SK-N-MC (cell line): ENCODE results near the gene ANKRD30B.
"Not testable (repeated sequence)": the region's sequence is repeated elsewhere in the genome, so short reads cannot be mapped to it uniquely, and the experiment has no call there.

Experiments used
- DNase-seq: peaks from one replicate; pipeline ENCODE4 v3.0.0-alpha.2; 2011; ENCODE audit warnings: low read depth, low spot score
- H3K27ac ChIP-seq: fragments of 200-600 bp; sonication (generic); 2 replicates; pipeline ENCODE4 v1.5.1; 2016; ENCODE audit warnings: mixed run types
- H3K36me3 ChIP-seq: fragments of 200-600 bp; sonication (generic); 2 replicates; pipeline ENCODE4 v1.6.1; 2017; ENCODE audit warnings: antibody characterized with exemption, low read length, mixed read lengths; ENCODE audit not compliant: insufficient read depth
- H3K4me3 ChIP-seq: fragments of 200-600 bp; sonication (generic); 2 replicates; pipeline ENCODE4 v1.5.1; 2016
- H3K9ac ChIP-seq: fragments of 200-600 bp; sonication (generic); 2 replicates; pipeline ENCODE4 v1.8.0; 2017; ENCODE audit warnings: mixed run types, mixed read lengths; ENCODE audit not compliant: insufficient read length
- H3K9me3 ChIP-seq: fragments of 200-600 bp; sonication (generic); 2 replicates; pipeline ENCODE4 v1.6.1; 2017; ENCODE audit warnings: low read depth, mild to moderate bottlenecking, antibody characterized with exemption, low read length, moderate library complexity, mixed read lengths
- EZH2 ChIP-seq: fragments of 200-600 bp; sonication (generic); IDR thresholded peaks from one replicate; pipeline ENCODE4 v1.6.1; 2017; ENCODE audit warnings: antibody characterized with exemption
- FOXP2 ChIP-seq: optimal IDR thresholded peaks from 2 replicates; pipeline ENCODE3; 2011; ENCODE audit warnings: mild to moderate bottlenecking, moderate library complexity; ENCODE audit not compliant: insufficient read depth; ENCODE audit errors: extremely low read length, control extremely low read depth
- POLR2AphosphoS5 ChIP-seq: IDR thresholded peaks from 2 replicates; pipeline ENCODE4 v1.6.1; 2012; ENCODE audit warnings: mild to moderate bottlenecking, low read depth, low read length, borderline replicate concordance

The ANKRD30B gene

GRCh38 chr18:14768241-14768640, 20.3 kb downstream of the ANKRD30B start:
- no peak for DNase-seq
- Histone ChIP-seq H3K36me3 (no peaks in the 10 kb centered on the region), H3K9ac (no peak overlapping the region), H3K4me3 (no peak overlapping the region), H3K27ac (no peak overlapping the region), H3K9me3 (no peaks in the 10 kb centered on the region)
- TF ChIP-seq POLR2AphosphoS5: no peak
- TF ChIP-seq FOXP2: no peak
- TF ChIP-seq EZH2: no peak

GRCh38 chr18:14769381-14769780, 21.4 kb downstream of the ANKRD30B start:
- no peaks in the 10 kb centered on the region for H3K36me3 ChIP-seq
- no peak overlapping the region for H3K9ac ChIP-seq
- H3K27ac ChIP-seq: no peak overlapping the region
- no peak overlapping the region for H3K4me3 ChIP-seq
- no peak for TF ChIP-seq POLR2AphosphoS5
- no peak for TF ChIP-seq EZH2
- no peak for TF ChIP-seq FOXP2
- no peak for DNase-seq
- H3K9me3 ChIP-seq: no peaks in the 10 kb centered on the region

- TF ChIP-seq EZH2 (no peak), FOXP2 (no peak), POLR2AphosphoS5 (no peak)
- Histone ChIP-seq H3K9ac (no peak overlapping the region), H3K9me3 (no peaks in the 10 kb centered on the region), H3K36me3 (no peaks in the 10 kb centered on the region), H3K4me3 (no peak overlapping the region), H3K27ac (no peak overlapping the region)
- DNase-seq: no peak
These were observed 28.8 kb downstream of the ANKRD30B start for GRCh38 chr18:14776801-14777200.

- TF ChIP-seq POLR2AphosphoS5 (no peak), EZH2 (no peak), FOXP2 (no peak)
- DNase-seq: no peak
- H3K9ac ChIP-seq: no peak overlapping the region
- H3K36me3 ChIP-seq: no peaks in the 10 kb centered on the region
- no peak overlapping the region for H3K27ac ChIP-seq
- no peaks in the 10 kb centered on the region for H3K9me3 ChIP-seq
- H3K4me3 ChIP-seq: no peak overlapping the region
These were observed 33.7 kb downstream of the ANKRD30B start for GRCh38 chr18:14781671-14782070.

- no peak overlapping the region for H3K9ac ChIP-seq
- TF ChIP-seq FOXP2 (no peak), POLR2AphosphoS5 (no peak), EZH2 (no peak)
- no peak for DNase-seq
- H3K27ac ChIP-seq: no peak overlapping the region
- H3K36me3 ChIP-seq: no peaks in the 10 kb centered on the region
- no peaks in the 10 kb centered on the region for H3K9me3 ChIP-seq
- H3K4me3 ChIP-seq: no peak overlapping the region
These were observed 36.2 kb downstream of the ANKRD30B start for GRCh38 chr18:14784133-14784532.

GRCh38 chr18:14796876-14797275, 48.9 kb downstream of the ANKRD30B start:
- not testable (repeated sequence) for H3K9me3 ChIP-seq, H3K4me3 ChIP-seq, H3K27ac ChIP-seq, H3K9ac ChIP-seq, H3K36me3 ChIP-seq, DNase-seq

GRCh38 chr18:14797969-14798764, 50.2 kb downstream of the ANKRD30B start:
- not testable (repeated sequence) for H3K9ac ChIP-seq, H3K36me3 ChIP-seq, DNase-seq, H3K9me3 ChIP-seq, H3K27ac ChIP-seq, H3K4me3 ChIP-seq

GRCh38 chr18:14811081-14811480, 63.1 kb downstream of the ANKRD30B start:
- H3K9me3 ChIP-seq, H3K9ac ChIP-seq, H3K36me3 ChIP-seq, DNase-seq, H3K4me3 ChIP-seq, H3K27ac ChIP-seq: not testable (repeated sequence)

GRCh38 chr18:14826972-14827632, 79.1 kb downstream of the ANKRD30B start:
- H3K4me3 ChIP-seq, H3K36me3 ChIP-seq, H3K27ac ChIP-seq, H3K9me3 ChIP-seq, H3K9ac ChIP-seq, DNase-seq: not testable (repeated sequence)

GRCh38 chr18:14841607-14842006, 93.6 kb downstream of the ANKRD30B start:
- not testable (repeated sequence) for H3K27ac ChIP-seq, H3K9ac ChIP-seq, H3K9me3 ChIP-seq, H3K4me3 ChIP-seq, DNase-seq, H3K36me3 ChIP-seq

GRCh38 chr18:14851533-14851932, 103.6 kb downstream of the ANKRD30B start:
- H3K36me3 ChIP-seq, H3K4me3 ChIP-seq, H3K27ac ChIP-seq, H3K9me3 ChIP-seq, H3K9ac ChIP-seq, DNase-seq: not testable (repeated sequence)

- H3K9me3 ChIP-seq, H3K27ac ChIP-seq, H3K36me3 ChIP-seq, H3K4me3 ChIP-seq, DNase-seq, H3K9ac ChIP-seq: not testable (repeated sequence)
These were observed 107.7 kb downstream of the ANKRD30B start for GRCh38 chr18:14855634-14856033.

- H3K27ac ChIP-seq, H3K36me3 ChIP-seq, H3K9me3 ChIP-seq, H3K9ac ChIP-seq, H3K4me3 ChIP-seq, DNase-seq: not testable (repeated sequence)
These were observed 108.3 kb downstream of the ANKRD30B start for GRCh38 chr18:14856256-14856655.
